ENCODE results near the gene CCR6. TPM values are rescaled to one million over a fixed set of nuclear protein-coding genes. Genes with fewer than 3 reads are reported as not detected.

Gene CCR6
- total and polyA plus RNA-seq, 12 donors: not detected

DNA sequence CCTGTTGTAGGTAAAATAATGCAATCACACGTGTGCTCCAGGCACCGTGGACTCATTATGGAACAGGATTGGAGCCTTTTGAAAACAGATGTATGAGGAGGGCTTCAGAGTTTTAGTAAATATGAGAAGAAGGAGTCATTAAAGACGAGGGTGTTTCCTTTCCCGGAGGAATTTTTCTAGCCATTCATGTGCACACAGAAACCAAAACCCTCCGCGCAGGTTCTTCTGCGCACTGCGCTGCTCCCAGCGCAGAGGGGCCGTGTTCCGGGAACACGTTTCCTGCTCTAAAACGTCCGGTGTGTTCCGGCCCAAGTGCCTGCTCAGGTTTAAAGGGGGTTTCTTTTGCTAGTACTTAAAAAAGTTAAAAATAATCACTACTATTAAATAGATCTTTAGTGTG lies 23.2 kb downstream of the CCR6 start:
- Histone ChIP-seq H3K9me3 (replicated peaks in 1 of 3) (no peaks in the 10 kb centered on the region), H3K4me1 (replicated peaks in 1 of 2) (peaks cover 0 to 3% of the 10 kb centered on the region in 2 donors), H3K27ac (no peak overlapping the region), H3K27me3 (no peaks in the 10 kb centered on the region), H3K4me3 (no peak overlapping the region), H3K36me3 (replicated peaks in 1 of 2) (no peaks in the 10 kb centered on the region)
- WGBS, 4 donors: 55 to 71% (median 67%) methylated on average over 15 of the region's 15 CpGs
- DNase-seq: no peak
- intact Hi-C loops (cut with DNase I): loop anchor here in 1 of 2 donors (5.0 to 10.0 kb wide), 2 partner anchors 151 to 364 kb away; partner anchors contain the start of gene CEP43
- no peak for TF ChIP-seq POLR2A (IDR thresholded peaks at IDR 0.05)
- TF ChIP-seq, protein P1, sequence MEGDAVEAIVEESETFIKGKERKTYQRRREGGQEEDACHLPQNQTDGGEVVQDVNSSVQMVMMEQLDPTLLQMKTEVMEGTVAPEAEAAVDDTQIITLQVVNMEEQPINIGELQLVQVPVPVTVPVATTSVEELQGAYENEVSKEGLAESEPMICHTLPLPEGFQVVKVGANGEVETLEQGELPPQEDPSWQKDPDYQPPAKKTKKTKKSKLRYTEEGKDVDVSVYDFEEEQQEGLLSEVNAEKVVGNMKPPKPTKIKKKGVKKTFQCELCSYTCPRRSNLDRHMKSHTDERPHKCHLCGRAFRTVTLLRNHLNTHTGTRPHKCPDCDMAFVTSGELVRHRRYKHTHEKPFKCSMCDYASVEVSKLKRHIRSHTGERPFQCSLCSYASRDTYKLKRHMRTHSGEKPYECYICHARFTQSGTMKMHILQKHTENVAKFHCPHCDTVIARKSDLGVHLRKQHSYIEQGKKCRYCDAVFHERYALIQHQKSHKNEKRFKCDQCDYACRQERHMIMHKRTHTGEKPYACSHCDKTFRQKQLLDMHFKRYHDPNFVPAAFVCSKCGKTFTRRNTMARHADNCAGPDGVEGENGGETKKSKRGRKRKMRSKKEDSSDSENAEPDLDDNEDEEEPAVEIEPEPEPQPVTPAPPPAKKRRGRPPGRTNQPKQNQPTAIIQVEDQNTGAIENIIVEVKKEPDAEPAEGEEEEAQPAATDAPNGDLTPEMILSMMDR (IDR thresholded peaks at IDR 0.05): no peak

DNA sequence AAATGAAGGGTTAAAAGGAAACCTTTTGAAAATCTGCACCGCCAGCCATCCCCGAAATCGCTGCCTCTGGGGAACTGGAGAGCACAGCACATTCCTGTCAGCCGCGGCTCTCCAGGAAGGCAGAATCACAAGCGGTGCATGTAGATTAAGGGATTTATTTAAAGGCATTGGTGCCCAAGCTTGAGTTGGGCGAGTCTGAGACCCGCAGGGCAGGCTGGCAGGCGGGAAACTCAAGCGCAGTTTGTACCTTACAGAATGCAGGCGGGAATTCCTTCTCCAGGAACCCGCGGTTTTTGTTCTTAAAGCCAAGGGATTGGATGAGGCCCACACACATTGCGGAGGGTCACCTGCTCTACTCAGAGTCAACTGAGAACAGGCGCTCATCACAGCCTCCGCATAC lies 24.1 kb downstream of the CCR6 start:
- Histone ChIP-seq H3K4me1 (replicated peaks in 1 of 2) (peaks cover 0 to 2% of the 10 kb centered on the region in 2 donors), H3K4me3 (no peak overlapping the region), H3K9me3 (replicated peaks in 1 of 3) (no peaks in the 10 kb centered on the region), H3K36me3 (replicated peaks in 1 of 2) (no peaks in the 10 kb centered on the region), H3K27ac (no peak overlapping the region), H3K27me3 (no peaks in the 10 kb centered on the region)
- WGBS, 4 donors: 43 to 53% (median 47%) methylated on average over 15 to 16 of the region's 16 CpGs
- intact Hi-C loops (cut with DNase I): loop anchor here in 1 of 2 donors (5.0 to 10.0 kb wide), 2 partner anchors 152 to 365 kb away; partner anchors contain the start of gene CEP43
- no peak for TF ChIP-seq POLR2A (IDR thresholded peaks at IDR 0.05)
- TF ChIP-seq, protein P1 (IDR thresholded peaks at IDR 0.05): no peak
- no peak for DNase-seq

DNA sequence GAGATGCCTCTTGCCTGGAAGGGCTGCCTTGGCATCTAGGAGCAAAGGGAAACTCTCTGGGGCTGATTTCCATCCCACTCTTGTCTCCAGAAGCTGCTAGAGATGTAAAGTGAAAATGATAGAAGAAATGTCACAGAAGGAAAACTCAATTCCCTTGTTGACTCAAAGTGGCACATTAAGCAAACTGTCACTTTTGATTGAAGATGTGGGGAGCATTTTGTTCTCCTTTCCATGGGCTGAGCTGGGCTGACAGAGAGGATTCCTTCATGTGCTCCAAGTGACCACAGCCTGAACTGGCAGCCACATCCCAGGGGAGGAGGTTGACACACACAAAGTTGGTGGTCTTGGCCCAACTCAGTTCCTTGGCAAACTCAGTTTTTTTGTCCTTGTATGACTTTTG lies 25.1 kb downstream of the CCR6 start:
- no peaks in the 10 kb centered on the region for H3K4me1 ChIP-seq (replicated peaks in 1 of 2)

DNA sequence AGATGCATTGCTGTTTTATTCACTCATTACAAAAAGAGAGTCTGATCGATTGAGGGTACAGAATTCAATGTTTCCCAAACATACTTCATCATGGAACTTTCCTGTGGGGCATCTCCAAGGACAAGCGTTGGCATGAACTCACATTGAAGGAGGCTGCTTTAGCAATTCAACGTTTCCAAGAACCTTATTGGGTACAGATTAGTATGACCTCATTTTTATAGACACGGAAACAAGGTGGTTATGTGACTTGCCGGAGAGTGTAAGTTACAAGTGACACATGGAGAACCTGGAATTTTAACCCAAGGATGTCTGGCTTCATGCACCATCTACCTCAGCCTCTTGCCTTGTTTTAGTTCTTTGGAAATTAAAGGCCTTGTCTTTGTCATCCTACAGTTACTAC lies 26.1 kb downstream of the CCR6 start:
- Histone ChIP-seq H3K9me3 (replicated peaks in 1 of 3) (no peaks in the 10 kb centered on the region), H3K27me3 (no peaks in the 10 kb centered on the region), H3K4me1 (replicated peaks in 1 of 2) (no peaks in the 10 kb centered on the region), H3K27ac (no peak overlapping the region), H3K4me3 (no peak overlapping the region), H3K36me3 (replicated peaks in 1 of 2) (no peaks in the 10 kb centered on the region)
- no peak for DNase-seq
- intact Hi-C loops (cut with DNase I): loop anchor here in 1 of 2 donors (5.0 to 10.0 kb wide), 2 partner anchors 154 to 367 kb away; partner anchors contain the start of gene CEP43
- 70 to 79% (median 76%) methylated on average over 5 of the region's 5 CpGs for WGBS, 4 donors
- TF ChIP-seq, protein P1 (IDR thresholded peaks at IDR 0.05): no peak
- no peak for TF ChIP-seq POLR2A (IDR thresholded peaks at IDR 0.05)

More for the DNA sequence above, 25.1 kb downstream of the CCR6 start:
- DNase-seq: no peak
- H3K27ac ChIP-seq: no peak overlapping the region
- no peaks in the 10 kb centered on the region for H3K9me3 ChIP-seq (replicated peaks in 1 of 3)
- TF ChIP-seq, protein P1 (IDR thresholded peaks at IDR 0.05): no peak
- TF ChIP-seq POLR2A (IDR thresholded peaks at IDR 0.05): no peak
- no peaks in the 10 kb centered on the region for H3K36me3 ChIP-seq (replicated peaks in 1 of 2)
- intact Hi-C loops (cut with DNase I): loop anchor here in 1 of 2 donors (5.0 to 10.0 kb wide), 2 partner anchors 153 to 366 kb away; partner anchors contain the start of gene CEP43
- no peaks in the 10 kb centered on the region for H3K27me3 ChIP-seq
- H3K4me3 ChIP-seq: no peak overlapping the region
